HT-29 (cell line): ENCODE results near the gene ZNF583. TPM values are rescaled to one million over a fixed set of nuclear protein-coding genes. Genes with fewer than 3 reads are reported as not detected.

Source experiments
- DNase-seq: peaks from one replicate; pipeline ENCODE4 v3.0.0-alpha.2; 2015; ENCODE audit warnings: low spot score
- total RNA-seq: library from RNA; depleted of rRNA; stranded (reverse); fragments of >200 nt; shearing (Covaris generic); gene quantifications from 2 replicates; pipeline ENCODE4 v1.2.3, GENCODE V29; 2014; rRNA removed

The ZNF583 gene
- total RNA-seq, result not detected in 2 replicates

DNA sequence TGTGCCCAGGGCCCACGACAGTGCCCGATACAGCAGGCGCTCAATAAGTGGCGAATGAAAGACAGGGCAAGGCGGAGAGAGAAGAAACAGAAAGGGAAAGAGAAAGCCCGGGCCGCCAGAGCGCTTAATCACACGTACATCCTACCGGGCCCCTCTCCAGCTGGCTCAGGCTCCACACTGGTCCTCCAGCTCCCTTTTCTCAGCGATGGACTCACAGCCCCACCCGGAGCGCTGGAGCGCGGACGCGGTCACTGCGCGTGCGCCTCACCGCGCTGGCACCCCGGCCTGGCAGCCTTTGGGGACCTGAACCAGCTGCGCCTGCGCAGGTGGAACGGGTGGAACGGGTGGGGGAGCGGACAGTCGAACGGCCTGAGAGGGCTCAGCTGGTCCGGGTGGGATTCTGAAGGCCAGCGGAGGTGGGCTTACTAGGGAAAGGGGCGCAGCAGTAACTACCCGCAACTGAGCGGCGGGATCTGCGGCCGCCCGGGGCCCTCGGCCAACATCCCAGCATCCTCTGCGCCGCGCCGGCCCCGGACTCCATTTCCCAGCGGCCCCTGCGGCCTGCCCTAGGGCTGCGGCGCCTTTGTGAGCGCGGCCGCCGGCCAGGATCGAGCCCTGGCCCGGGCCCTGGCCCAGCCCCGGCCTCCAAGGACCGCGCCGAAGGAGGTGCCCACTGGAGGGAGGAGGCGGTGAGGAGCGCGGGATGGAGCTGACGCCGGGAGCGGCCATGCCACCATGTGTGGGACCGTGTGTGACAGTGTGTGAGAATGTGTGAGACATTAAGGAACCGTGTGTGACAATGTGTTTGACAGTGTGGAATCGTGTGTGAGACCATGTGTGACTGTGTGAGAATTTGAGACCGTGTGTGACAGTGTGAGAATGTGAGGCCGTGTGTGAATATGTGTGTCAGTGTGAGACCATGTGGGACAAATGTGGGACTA is at the start of gene ZNF583:
Gene ZNF583 (plus strand): TSS at position 569 of the 941 bp plus-strand sequence. CDS start 2,783 bp downstream, outside the sequence.
- no peak for DNase-seq

DNA sequence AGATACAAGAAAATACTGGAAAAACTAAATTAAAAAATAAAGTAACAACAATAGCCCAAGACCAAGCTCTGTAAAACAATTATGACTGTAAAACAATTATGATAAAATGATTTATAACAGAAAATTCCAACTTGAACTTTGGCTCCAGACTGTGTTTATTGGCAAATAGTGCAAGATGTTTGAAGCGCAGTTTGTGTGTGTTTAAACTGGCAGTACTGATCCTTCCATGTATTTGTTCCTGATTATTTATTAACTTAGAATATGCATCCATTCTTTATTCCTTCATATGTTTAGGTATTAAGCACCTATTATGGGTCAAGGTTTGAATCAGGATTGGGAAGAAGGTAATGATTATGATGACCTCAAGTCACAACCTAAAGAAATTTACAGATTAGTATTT is 48.6 kb upstream of the ZNF583 start:
- no peak for DNase-seq

DNA sequence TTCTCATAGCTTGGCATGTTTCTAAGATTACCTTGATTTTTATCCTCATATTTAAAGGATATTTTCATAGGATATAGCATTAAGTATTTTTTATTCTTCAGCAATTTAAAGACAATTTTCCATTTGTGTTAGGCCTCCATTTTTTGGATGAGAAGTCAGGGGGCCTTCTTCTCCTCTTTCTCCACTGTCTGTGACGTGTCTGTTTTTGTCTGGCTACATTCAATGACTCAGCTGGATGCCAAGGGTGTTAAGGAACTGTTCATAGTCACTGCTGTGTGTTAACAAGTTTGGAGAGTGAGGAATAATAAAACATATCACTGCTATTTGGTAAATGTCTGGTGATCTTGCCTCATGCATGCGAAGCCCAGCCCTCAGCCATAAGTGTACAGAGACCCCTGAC is 47.2 kb upstream of the ZNF583 start:
- DNase-seq, result no peak

DNA sequence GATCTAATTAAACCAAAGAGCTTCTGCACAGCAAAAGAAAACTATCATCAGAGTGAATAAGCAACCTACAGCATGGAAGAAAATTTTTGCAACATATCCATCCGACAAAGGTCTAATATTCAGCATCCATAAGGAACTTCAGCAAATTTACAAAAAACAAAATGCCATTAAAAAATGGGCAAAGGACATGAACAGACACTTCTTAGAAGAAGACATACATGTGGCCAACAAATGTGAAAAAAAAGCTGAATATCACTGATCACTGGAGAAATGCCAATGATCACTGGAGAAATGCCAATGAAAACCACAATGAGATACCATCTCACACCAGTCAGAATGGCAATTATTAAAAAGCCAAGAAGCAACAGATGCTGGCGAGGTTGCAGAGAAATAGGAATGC is 43.3 kb upstream of the ZNF583 start:
- no peak for DNase-seq

DNA sequence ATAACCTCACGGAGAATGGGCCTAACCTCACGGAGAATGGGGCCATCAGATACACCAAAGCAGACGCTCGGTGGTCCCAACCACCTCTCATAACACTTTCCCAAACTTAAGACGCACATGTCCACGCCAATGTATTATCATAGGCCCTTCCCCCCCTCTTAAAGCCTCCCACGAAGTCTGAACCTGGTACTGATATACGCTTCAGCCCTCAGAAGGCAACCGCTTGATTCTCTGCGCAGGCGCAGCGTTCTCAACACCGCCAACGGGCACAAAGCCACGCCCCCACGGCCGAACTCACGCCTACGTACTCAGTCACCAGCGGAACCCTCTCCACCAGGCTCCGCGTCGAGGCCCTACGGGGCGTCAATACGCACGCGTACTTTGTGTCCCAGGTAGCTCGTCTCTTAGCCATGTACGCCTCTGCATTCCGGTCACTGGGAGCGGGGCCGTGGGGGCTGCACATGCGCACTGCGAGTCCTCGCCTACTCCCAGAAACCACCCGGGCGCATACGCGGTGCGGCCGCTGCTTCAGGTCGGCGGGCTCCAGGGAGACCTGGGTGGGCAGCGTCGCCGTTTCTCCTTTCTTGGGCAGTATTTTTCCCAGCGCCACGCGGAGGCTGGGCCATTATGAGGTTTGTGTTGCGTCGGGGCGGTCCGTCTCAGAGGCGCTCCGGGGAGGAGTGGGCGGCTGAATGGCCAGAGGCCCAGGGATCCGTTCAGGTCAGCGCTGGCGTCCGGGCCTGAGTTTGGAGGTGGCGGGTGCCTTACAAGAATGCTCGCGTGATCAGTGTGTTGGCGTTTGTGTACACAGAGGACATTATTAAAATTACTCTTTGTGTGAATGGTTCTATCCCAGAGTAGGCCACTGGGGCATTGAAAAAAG is 36.1 kb upstream of the ZNF583 start:
- no peak for DNase-seq

DNA sequence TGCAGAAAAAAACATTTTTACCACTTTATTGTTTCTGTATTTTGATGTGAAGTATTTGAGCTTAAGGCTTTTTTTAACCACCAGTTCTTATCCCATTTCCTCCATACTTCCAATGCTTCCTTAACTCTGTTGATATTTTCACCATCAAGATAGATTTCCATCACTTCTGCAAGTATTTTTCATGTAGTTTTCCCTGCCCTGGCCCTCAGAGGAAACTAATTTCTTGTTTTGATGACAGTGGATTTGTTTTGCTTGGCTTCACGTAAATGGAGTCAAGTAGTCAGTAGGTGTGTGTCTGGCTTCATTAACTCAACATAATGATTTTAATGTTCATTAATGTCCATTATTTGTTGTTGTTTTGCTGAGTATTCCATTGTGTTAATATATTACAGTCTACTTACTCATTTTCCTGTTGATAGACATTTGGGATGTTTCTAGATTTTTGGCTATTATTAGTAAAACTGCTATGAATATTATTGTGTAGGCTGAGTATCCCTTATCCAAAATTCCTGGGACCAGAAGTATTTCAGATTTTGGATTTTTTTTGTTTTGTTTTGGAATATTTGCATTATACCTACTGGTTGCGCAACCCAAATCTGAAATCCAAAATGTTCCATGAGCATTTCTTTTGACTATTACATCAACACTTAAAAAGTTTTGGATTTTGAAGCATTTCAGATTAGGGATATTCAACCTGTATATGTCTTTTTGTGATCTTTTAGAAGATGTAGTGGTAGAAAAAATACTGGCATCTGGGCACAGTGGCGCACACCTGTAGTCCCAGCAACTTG is 34.1 kb upstream of the ZNF583 start:
- DNase-seq, result no peak

DNA sequence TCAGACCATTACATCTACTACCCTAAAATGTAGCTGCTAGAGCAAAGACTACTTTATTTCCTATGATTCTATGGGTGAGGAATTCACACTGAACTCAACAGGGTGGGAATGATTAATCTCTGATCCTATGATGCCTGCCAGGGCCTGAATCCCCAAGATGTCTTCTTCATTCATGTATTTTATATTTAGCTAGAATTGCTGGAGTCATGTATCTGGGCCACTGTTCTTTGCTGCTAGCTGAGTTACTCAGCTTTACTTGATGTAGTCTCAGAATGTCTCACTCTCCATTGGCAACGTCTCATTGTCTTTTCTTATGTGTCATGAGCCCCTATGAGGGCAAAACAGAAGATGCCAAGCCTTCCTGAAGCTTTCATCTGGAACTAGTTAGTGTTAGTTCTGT is 31.9 kb upstream of the ZNF583 start:
- no peak for DNase-seq

DNA sequence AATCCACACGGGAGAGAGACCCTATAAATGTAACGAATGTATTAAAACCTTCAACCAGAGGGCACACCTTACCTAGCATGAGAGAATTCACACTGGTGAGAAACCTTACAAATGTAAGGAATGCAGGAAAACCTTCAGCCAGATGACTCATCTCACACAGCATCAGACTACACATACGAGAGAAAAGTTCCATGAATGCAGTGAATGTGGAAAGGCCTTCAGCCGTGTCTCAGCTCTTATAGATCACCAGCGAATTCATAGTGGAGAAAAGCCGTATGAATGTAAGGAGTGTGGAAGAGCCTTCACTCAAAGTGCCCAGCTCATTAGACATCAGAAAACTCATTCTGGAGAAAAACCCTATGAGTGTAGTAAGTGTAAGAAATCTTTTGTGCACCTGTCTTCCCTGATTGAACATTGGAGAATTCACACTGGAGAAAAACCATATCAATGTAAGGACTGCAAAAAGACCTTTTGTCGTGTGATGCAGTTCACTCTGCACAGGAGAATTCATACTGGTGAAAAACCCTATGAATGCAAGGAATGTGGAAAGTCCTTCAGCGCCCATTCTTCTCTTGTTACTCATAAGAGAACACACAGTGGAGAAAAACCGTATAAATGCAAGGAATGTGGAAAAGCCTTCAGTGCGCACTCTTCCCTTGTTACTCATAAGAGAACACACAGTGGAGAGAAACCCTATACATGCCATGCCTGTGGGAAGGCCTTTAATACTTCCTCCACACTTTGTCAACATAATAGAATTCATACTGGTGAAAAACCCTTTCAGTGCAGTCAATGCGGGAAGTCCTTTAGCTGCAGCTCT is 26.8 kb upstream of the ZNF583 start:
- DNase-seq, result no peak

DNA sequence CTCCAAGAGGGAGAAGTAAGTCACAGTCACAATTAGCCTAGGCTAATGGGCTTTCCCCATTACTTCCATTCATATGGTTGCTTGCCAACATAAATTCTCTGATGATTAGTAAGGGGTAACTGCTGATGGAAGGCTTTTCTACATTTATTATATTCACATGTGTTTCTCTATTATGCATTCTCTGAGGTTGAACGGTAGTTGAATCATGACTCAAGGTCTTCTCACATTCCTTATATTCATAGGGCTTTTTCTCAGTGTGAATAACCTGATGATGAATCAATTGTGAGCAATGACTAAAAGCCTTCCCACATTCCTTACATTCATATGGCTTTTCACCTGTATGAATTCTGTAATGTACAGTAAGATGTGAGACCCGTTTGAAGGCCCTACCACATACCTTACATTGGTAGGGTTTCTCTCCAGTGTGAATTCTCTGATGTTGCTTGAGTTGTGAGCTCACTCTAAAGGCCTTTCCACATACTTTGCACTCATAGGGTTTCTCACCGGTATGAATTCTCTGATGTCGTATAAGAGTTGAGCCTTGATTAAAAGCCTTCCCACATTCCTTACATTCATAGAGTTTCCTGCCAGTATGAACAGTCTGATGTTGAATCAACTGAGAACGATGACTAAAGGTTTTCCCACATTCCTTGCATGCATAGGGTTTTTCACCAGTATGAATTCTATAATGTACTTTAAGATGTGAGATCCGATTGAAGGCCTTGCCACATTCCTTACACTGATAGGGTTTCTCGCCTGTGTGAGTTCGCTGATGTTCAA is 20.1 kb upstream of the ZNF583 start:
- DNase-seq, result no peak

DNA sequence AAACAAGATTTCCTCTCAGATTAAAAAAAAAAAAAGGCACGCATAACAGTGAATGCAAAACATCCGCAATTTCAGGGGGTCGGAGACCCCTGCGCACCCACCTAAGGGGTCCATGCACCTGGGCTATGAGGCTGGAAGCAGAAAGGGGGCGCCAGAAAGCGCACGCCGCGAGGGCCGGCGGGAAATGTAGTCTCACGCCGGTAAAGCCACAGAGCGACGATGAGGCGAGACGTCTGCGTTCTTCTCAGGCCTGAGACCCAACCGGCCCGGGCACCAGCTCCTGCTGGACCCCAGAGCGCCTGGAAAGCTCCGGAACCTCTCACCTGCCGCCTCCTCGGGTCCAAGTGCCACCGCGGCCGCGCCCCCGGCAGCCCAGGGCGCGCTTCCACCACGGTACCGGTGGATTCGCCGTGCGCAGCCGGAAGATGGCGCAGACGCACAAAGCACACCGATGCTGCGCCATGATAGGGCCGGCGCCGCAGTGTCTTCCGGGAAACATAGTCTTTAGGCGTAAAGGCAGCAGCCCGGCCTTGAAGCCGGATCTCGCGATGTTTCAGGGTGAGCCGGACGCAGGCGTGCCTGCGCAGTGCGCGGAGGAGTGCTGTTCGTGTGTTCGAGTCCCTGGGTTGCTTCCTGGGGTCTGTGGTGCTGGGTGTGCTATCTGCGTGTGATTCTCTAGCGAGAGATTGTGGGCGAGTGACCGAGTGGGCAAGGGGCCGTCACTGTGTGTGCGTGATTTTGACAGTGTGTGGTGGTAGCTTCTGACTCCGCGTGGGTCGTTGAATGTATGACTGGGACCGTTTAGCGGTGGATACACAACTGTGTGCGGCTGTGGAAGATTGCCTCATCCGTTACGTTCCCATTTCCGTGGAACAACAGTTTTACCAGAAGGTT is 10.8 kb upstream of the ZNF583 start, which contains the start of gene ZNF582:
Gene ZNF582 (minus strand): TSS at position 416 of the 894 bp plus-strand sequence. CDS start 1,782 bp downstream, outside the sequence.
- DNase-seq, result no peak

DNA sequence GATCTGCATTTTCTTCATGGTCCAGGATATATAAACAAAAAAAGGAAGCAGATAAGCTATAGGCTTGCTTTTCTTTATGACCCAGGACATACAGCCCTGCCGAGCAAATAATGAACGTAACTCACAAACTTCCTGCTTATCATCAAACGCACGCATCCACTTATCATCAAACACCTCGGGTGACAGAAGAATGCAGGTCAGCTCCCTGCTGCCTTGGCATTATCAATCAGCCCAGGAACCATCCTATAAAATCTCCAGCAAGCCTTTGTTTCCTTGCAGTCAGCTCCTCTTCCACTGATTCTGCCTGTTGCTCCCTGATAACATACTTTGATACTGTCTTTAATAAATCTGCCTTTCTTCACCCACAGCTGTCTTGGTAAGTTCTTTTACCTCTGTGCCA is 5.3 kb upstream of the ZNF583 start:
- no peak for DNase-seq

DNA sequence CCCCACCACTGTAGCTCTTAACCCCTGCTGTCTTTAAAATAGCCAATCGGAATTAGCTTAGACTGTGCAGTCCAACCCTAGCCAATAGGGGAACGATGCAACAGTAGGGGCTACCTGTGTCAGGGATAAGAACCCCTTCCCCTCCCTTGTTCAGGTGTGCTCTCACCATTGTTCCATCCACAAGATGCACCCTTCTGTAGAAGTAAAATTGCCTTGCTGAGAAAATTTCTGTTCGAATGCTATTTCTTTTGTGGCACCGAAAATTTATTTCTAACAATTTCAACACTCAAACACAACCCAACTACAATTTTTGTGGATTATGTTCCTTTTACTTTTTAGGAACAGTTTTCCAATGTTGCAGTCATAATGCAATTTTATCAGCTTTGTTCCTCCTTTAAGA is 3.6 kb upstream of the ZNF583 start:
- DNase-seq, result no peak

DNA sequence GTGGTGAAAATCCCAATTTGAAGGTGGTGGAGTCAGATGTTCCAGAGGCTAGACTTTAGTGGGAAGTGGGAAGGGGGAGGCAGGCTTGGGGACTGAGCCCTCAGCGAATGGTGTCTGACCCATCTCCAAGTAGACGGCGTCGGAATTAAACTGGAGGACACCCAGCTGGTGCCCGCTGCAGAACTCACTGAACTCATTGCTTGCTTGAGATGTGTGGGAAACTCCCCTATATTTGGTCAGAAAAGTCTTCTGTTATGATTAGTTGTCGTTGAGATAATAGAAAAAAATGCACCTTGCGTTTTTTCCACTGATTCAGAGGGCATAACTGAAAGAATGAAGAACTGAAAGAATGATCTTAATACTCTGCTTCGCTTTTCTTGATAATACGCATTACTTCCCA is 871 bp upstream of the ZNF583 start:
- DNase-seq, result no peak

DNA sequence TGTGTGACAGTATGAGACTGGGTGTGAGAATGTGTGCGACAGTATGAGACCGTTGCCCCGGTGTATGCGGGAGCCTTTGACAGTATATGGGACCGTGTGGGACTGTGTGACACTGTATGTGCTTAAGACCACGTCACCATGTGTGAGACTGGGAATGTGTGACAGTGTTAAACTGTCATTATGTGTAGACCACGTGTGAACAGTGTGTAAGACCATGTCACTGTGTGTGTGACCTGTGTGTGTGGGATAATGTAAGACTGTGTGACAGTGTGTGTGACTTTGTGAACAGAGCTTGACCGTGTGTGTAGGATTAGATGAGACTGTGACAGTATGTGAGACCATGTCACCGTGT is 549 bp downstream of the ZNF583 start:
- no peak for DNase-seq

DNA sequence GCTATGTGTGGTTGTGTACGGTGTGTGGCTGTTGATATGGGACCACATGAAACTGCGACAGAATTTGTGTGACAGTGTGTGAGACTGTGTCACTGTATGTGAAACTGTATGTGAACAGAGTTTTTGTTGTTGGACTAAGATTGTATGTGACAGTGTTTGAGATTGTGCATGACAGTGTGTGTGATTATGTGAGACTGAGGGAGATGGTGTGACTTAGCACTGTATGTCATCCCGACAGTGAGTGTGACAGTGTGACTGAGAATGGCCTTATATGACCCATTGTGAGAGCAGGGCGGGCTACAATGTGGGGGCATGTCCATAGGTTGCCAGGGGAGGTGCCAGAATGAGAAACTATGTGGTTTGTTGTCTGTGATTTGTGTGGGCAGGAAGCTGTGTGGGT is 930 bp downstream of the ZNF583 start:
- DNase-seq, result no peak

DNA sequence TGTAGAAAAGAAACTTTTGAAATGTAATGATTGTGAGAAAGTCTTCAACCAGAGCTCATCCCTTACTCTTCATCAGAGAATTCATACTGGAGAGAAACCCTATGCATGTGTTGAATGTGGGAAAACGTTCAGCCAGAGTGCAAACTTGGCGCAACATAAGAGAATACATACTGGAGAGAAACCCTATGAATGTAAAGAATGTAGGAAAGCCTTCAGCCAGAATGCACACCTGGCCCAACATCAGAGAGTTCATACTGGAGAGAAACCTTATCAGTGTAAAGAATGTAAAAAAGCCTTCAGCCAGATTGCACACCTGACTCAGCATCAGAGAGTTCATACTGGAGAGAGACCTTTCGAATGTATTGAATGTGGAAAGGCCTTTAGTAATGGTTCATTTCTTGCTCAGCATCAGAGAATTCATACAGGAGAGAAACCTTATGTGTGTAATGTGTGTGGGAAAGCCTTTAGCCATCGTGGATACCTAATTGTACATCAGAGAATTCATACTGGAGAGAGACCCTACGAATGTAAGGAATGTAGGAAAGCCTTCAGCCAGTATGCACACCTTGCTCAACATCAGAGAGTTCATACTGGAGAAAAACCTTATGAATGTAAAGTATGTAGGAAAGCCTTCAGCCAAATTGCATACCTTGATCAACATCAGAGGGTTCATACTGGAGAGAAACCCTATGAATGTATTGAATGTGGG is 19.3 kb downstream of the ZNF583 start:
- no peak for DNase-seq

DNA sequence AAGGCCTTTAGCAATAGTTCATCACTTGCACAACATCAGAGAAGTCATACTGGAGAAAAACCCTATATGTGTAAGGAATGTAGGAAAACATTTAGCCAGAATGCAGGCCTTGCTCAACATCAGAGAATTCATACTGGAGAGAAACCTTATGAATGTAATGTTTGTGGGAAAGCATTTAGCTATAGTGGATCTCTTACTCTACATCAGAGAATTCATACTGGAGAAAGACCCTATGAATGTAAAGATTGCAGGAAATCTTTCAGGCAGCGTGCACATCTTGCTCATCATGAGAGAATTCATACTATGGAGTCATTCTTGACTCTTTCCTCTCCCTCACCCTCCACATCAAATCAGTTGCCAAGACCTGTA is 19.8 kb downstream of the ZNF583 start:
- peak; percentile 15 for DNase-seq

DNA sequence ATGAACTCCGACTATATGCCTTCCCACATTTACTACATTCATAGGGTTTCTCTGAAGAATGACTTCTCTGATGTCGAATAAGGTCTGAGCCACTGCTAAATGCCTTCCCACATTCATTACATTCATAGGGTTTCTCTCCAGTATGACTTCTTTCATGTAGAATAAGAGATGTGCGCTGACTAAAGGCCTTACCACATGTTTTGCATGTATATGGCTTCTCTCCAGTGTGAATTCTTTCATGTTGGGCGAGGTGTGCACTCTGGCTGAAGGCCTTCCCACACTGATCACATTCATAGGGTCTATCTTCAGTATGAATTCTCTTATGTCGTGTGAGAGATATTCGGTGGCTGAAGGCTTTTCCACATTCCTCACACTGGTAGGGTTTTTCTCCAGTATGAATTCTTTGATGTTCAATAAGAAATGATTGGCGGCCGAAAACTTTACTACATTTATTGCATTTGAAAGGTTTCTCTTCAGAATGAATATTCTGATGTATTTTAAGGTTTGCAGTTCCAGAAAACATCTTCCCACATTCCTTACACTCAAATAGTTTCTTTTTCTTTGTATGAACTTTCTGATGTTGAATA is 37.2 kb downstream of the ZNF583 start:
- DNase-seq, result no peak
